ENCODE results near the gene PCDHB15.
"Not testable (repeated sequence)": the region's sequence is repeated elsewhere in the genome, so short reads cannot be mapped to it uniquely, and the experiment has no call there.

The PCDHB15 gene

GRCh38 chr5:141225421-141225820, 19.8 kb upstream of the PCDHB15 start:
- not testable (repeated sequence) for H3K4me1 ChIP-seq (ENCODE audit: insufficient read depth, low read length); H3K9ac ChIP-seq (ENCODE audit: low read depth, low read length); H3K9me3 ChIP-seq (ENCODE audit: control insufficient read depth, insufficient read depth, low read length); H3K36me3 ChIP-seq (ENCODE audit: insufficient read depth, low read length)

- Histone ChIP-seq H3K4me1 (ENCODE audit: insufficient read depth, low read length) (no peaks in the 10 kb centered on the region), H3K9me3 (ENCODE audit: control insufficient read depth, insufficient read depth, low read length) (peaks cover 3% of the 10 kb centered on the region; the same call in 1 of the 2 replicates), H3K36me3 (ENCODE audit: insufficient read depth, low read length) (no peaks in the 10 kb centered on the region), H3K9ac (ENCODE audit: low read depth, low read length) (no peak overlapping the region)
Measured at GRCh38 chr5:141234109-141234667, 11.0 kb upstream of the PCDHB15 start.

GRCh38 chr5:141235922-141236321, 9.3 kb upstream of the PCDHB15 start:
- H3K9me3 ChIP-seq (ENCODE audit: control insufficient read depth, insufficient read depth, low read length); H3K4me1 ChIP-seq (ENCODE audit: insufficient read depth, low read length): not testable (repeated sequence)

GRCh38 chr5:141236516-141237313, 8.5 kb upstream of the PCDHB15 start:
- Histone ChIP-seq H3K9me3 (ENCODE audit: control insufficient read depth, insufficient read depth, low read length) (peaks cover 3% of the 10 kb centered on the region), H3K36me3 (ENCODE audit: insufficient read depth, low read length) (no peaks in the 10 kb centered on the region), H3K4me1 (ENCODE audit: insufficient read depth, low read length) (no peaks in the 10 kb centered on the region), H3K9ac (ENCODE audit: low read depth, low read length) (no peak overlapping the region)

More at GRCh38 chr5:141235922-141236321, 9.3 kb upstream of the PCDHB15 start:
- H3K9ac ChIP-seq (ENCODE audit: low read depth, low read length); H3K36me3 ChIP-seq (ENCODE audit: insufficient read depth, low read length): not testable (repeated sequence)

GRCh38 chr5:141241496-141241895, 3.7 kb upstream of the PCDHB15 start:
- Histone ChIP-seq H3K9me3 (ENCODE audit: control insufficient read depth, insufficient read depth, low read length) (peaks cover 3% of the 10 kb centered on the region), H3K36me3 (ENCODE audit: insufficient read depth, low read length) (no peaks in the 10 kb centered on the region; the same call in 1 of the 2 replicates), H3K9ac (ENCODE audit: low read depth, low read length) (no peak overlapping the region)

GRCh38 chr5:141246971-141247370, 1.8 kb downstream of the PCDHB15 start:
- not testable (repeated sequence) for H3K9me3 ChIP-seq (ENCODE audit: control insufficient read depth, insufficient read depth, low read length); H3K4me1 ChIP-seq (ENCODE audit: insufficient read depth, low read length); H3K9ac ChIP-seq (ENCODE audit: low read depth, low read length); H3K36me3 ChIP-seq (ENCODE audit: insufficient read depth, low read length)

More at GRCh38 chr5:141241496-141241895, 3.7 kb upstream of the PCDHB15 start:
- no peaks in the 10 kb centered on the region for H3K4me1 ChIP-seq (ENCODE audit: insufficient read depth, low read length)

GRCh38 chr5:141247434-141247833, 2.2 kb downstream of the PCDHB15 start:
- not testable (repeated sequence) for H3K4me1 ChIP-seq (ENCODE audit: insufficient read depth, low read length); H3K9ac ChIP-seq (ENCODE audit: low read depth, low read length); H3K36me3 ChIP-seq (ENCODE audit: insufficient read depth, low read length); H3K9me3 ChIP-seq (ENCODE audit: control insufficient read depth, insufficient read depth, low read length)

GRCh38 chr5:141250576-141250975, 5.4 kb downstream of the PCDHB15 start:
- Histone ChIP-seq H3K9me3 (ENCODE audit: control insufficient read depth, insufficient read depth, low read length) (peaks cover 8% of the 10 kb centered on the region), H3K36me3 (ENCODE audit: insufficient read depth, low read length) (no peaks in the 10 kb centered on the region; the same call in 1 of the 2 replicates), H3K9ac (ENCODE audit: low read depth, low read length) (no peak overlapping the region), H3K4me1 (ENCODE audit: insufficient read depth, low read length) (no peaks in the 10 kb centered on the region)

GRCh38 chr5:141258464-141258863, 13.3 kb downstream of the PCDHB15 start:
- H3K4me1 ChIP-seq (ENCODE audit: insufficient read depth, low read length): no peaks in the 10 kb centered on the region

GRCh38 chr5:141258948-141259347, 13.8 kb downstream of the PCDHB15 start:
- no peak overlapping the region for H3K9ac ChIP-seq (ENCODE audit: low read depth, low read length)
- no peaks in the 10 kb centered on the region for H3K4me1 ChIP-seq (ENCODE audit: insufficient read depth, low read length)
- no peaks in the 10 kb centered on the region for H3K36me3 ChIP-seq (ENCODE audit: insufficient read depth, low read length)
- peaks cover 28% of the 10 kb centered on the region for H3K9me3 ChIP-seq (ENCODE audit: control insufficient read depth, insufficient read depth, low read length)

More at GRCh38 chr5:141258464-141258863, 13.3 kb downstream of the PCDHB15 start:
- no peaks in the 10 kb centered on the region for H3K36me3 ChIP-seq (ENCODE audit: insufficient read depth, low read length)
- peaks cover 27% of the 10 kb centered on the region for H3K9me3 ChIP-seq (ENCODE audit: control insufficient read depth, insufficient read depth, low read length)
- H3K9ac ChIP-seq (ENCODE audit: low read depth, low read length): no peak overlapping the region

GRCh38 chr5:141260458-141261237, 15.5 kb downstream of the PCDHB15 start:
- Histone ChIP-seq H3K9me3 (ENCODE audit: control insufficient read depth, insufficient read depth, low read length) (peaks cover 28% of the 10 kb centered on the region), H3K9ac (ENCODE audit: low read depth, low read length) (no peak overlapping the region), H3K4me1 (ENCODE audit: insufficient read depth, low read length) (no peaks in the 10 kb centered on the region), H3K36me3 (ENCODE audit: insufficient read depth, low read length) (no peaks in the 10 kb centered on the region)

GRCh38 chr5:141261238-141261546, 16.0 kb downstream of the PCDHB15 start:
- H3K4me1 ChIP-seq (ENCODE audit: insufficient read depth, low read length): no peaks in the 10 kb centered on the region
- peaks cover 30% of the 10 kb centered on the region for H3K9me3 ChIP-seq (ENCODE audit: control insufficient read depth, insufficient read depth, low read length)
- H3K36me3 ChIP-seq (ENCODE audit: insufficient read depth, low read length): no peaks in the 10 kb centered on the region
- H3K9ac ChIP-seq (ENCODE audit: low read depth, low read length): no peak overlapping the region

- Histone ChIP-seq H3K9ac (ENCODE audit: low read depth, low read length) (no peak overlapping the region), H3K4me1 (ENCODE audit: insufficient read depth, low read length) (no peaks in the 10 kb centered on the region), H3K36me3 (ENCODE audit: insufficient read depth, low read length) (no peaks in the 10 kb centered on the region), H3K9me3 (ENCODE audit: control insufficient read depth, insufficient read depth, low read length) (peaks cover 9% of the 10 kb centered on the region)
Measured at GRCh38 chr5:141269195-141269594, 24.0 kb downstream of the PCDHB15 start.

- peaks cover 2% of the 10 kb centered on the region; the same call in 1 of the 2 replicates for H3K9me3 ChIP-seq (ENCODE audit: control insufficient read depth, insufficient read depth, low read length)
- no peak overlapping the region for H3K9ac ChIP-seq (ENCODE audit: low read depth, low read length)
- no peaks in the 10 kb centered on the region for H3K36me3 ChIP-seq (ENCODE audit: insufficient read depth, low read length)
- H3K4me1 ChIP-seq (ENCODE audit: insufficient read depth, low read length): no peaks in the 10 kb centered on the region
Measured at GRCh38 chr5:141272906-141273305, 27.7 kb downstream of the PCDHB15 start.

Data from ES-I3 (cell line).